ENCODE measurements around the gene NBAS. TPM values are rescaled to one million over a fixed set of nuclear protein-coding genes. Genes with fewer than 3 reads are reported as not detected.

The NBAS gene
- total RNA-seq, 1 experiment from 2014 or later, result 36.3 TPM

DNA sequence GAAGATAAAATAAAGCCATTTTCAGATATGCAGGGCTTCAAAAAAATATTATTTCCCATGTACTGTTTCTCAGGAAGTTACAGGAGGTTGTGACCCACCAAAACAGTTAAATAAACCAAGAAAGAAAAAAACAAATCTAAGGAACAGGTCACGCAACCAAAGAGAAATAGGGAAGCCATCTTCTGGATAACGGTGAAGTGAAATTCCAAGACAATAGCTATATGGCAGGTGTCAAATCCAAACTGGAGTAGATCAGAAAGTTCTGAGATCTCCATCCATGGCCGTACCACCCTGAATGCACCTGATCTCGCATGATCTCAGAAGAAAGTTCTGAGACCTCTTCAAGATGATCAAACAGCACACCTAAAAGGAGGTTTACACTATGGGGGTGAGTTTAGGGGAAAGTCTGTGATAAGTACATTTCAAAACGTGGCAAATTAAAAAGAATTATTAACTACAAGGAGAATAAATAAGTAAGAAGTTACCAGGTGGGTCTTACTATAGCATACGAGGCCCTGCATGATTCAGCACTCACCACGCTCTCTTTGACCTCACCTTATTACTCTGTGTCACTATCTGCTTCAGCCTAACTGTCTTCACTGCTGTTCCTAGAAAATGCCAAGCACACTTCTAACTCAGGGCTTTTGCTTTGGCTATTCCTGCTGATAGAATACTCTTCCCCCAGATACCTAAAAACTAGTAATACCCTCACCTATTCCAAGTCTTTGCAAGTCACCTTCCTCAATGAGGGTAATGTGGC lies 29.9 kb downstream of the NBAS start:
- TSS peak; percentile 16 for BruUV-seq (replicated peaks)
- TF ChIP-seq, protein P1, sequence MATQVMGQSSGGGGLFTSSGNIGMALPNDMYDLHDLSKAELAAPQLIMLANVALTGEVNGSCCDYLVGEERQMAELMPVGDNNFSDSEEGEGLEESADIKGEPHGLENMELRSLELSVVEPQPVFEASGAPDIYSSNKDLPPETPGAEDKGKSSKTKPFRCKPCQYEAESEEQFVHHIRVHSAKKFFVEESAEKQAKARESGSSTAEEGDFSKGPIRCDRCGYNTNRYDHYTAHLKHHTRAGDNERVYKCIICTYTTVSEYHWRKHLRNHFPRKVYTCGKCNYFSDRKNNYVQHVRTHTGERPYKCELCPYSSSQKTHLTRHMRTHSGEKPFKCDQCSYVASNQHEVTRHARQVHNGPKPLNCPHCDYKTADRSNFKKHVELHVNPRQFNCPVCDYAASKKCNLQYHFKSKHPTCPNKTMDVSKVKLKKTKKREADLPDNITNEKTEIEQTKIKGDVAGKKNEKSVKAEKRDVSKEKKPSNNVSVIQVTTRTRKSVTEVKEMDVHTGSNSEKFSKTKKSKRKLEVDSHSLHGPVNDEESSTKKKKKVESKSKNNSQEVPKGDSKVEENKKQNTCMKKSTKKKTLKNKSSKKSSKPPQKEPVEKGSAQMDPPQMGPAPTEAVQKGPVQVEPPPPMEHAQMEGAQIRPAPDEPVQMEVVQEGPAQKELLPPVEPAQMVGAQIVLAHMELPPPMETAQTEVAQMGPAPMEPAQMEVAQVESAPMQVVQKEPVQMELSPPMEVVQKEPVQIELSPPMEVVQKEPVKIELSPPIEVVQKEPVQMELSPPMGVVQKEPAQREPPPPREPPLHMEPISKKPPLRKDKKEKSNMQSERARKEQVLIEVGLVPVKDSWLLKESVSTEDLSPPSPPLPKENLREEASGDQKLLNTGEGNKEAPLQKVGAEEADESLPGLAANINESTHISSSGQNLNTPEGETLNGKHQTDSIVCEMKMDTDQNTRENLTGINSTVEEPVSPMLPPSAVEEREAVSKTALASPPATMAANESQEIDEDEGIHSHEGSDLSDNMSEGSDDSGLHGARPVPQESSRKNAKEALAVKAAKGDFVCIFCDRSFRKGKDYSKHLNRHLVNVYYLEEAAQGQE (IDR thresholded peaks at IDR 0.05; ENCODE audit: insufficient read depth in 1 of 2, low read depth in 2 of 2, low read length in 1 of 2), result no peak
- TF ChIP-seq, protein P2, sequence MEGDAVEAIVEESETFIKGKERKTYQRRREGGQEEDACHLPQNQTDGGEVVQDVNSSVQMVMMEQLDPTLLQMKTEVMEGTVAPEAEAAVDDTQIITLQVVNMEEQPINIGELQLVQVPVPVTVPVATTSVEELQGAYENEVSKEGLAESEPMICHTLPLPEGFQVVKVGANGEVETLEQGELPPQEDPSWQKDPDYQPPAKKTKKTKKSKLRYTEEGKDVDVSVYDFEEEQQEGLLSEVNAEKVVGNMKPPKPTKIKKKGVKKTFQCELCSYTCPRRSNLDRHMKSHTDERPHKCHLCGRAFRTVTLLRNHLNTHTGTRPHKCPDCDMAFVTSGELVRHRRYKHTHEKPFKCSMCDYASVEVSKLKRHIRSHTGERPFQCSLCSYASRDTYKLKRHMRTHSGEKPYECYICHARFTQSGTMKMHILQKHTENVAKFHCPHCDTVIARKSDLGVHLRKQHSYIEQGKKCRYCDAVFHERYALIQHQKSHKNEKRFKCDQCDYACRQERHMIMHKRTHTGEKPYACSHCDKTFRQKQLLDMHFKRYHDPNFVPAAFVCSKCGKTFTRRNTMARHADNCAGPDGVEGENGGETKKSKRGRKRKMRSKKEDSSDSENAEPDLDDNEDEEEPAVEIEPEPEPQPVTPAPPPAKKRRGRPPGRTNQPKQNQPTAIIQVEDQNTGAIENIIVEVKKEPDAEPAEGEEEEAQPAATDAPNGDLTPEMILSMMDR (IDR thresholded peaks at IDR 0.05), result no peak
- TF ChIP-seq TCF7L2 (IDR thresholded peaks at IDR 0.05; ENCODE audit: low read depth, low read length) (no peak), SIN3A (IDR thresholded peaks at IDR 0.05; ENCODE audit: borderline replicate concordance, insufficient read depth, low read depth, low read length) (no peak), POLR2AphosphoS5 (IDR thresholded peaks at IDR 0.05; ENCODE audit: low read depth, low read length) (no peak)
- CTCF ChIA-PET, result no interaction called here

DNA sequence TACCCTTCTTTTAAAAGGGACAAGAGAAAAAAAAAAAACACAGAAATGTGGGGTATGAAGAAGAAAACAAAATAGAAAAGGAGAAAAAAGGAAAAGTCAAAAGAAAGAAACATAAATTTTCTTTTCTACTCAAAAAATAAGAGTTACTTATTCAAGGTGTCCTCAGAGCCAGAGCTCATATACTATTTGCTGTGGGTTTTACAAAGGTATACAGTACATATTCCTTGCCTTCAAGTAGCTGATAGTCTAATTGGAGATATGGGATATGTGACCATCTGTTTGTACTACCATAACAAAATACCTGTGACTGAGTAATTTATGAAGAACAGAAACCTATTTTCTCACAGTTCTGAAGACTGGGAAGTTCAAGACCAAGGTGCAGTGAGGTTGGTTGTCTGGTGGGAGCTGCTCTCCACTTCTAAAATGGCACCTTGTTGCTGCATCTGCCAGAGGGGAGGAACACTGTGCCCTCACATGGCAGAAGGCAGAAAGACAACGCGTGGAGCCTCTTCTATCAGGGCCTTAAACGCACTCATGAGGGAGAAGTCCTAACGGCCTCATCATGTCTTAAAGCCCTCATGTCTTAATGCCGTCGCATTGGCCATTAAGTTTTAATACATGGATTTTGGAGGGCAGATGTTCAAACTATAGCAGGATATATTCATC lies 33.9 kb downstream of the NBAS start:
- in situ Hi-C loops (cut with HindIII; ENCODE audit: low pct_unique_long_range_greater_than_20kb, low sequenced_read_pairs), result no loop called here
- BruUV-seq (replicated peaks), result no TSS peak

More for the DNA sequence above, 29.9 kb downstream of the NBAS start:
- Histone ChIP-seq H3K4me3 (ENCODE audit: low read depth in 2 of 2, low read length in 2 of 2) (no peak overlapping the region), H3K36me3 (ENCODE audit: control insufficient read depth, insufficient read depth, low read length) (peaks cover 5% of the 10 kb centered on the region), H3K27me3 (ENCODE audit: control insufficient read depth, insufficient read depth, low read length) (no peaks in the 10 kb centered on the region), H3K4me1 (ENCODE audit: control insufficient read depth, insufficient read depth, low read length) (no peaks in the 10 kb centered on the region), H3K27ac (ENCODE audit: low read length) (no peak overlapping the region), H3K9me3 (ENCODE audit: control insufficient read depth, insufficient read depth, low read depth, low read length) (no peaks in the 10 kb centered on the region)
- ATAC-seq (no peak), DNase-seq (ENCODE audit: low read depth, low spot score) (no peak)
- POLR2A ChIA-PET, result no interaction called here
- intact Hi-C loops (cut with micrococcal nuclease; ENCODE audit: unreplicated experiment), result no loop called here
- in situ Hi-C loops (cut with HindIII; ENCODE audit: low pct_unique_long_range_greater_than_20kb, low sequenced_read_pairs), result no loop called here

More for the DNA sequence above, 33.9 kb downstream of the NBAS start:
- TF ChIP-seq, protein P2 (IDR thresholded peaks at IDR 0.05), result no peak; the same call in 1 of the 2 replicates
- 0 out of 2 replicates have a peak, but pooled peaks have one; percentile 51 for ATAC-seq
- Histone ChIP-seq H3K9me3 (ENCODE audit: control insufficient read depth, insufficient read depth, low read depth, low read length) (no peaks in the 10 kb centered on the region), H3K36me3 (ENCODE audit: control insufficient read depth, insufficient read depth, low read length) (no peaks in the 10 kb centered on the region), H3K27me3 (ENCODE audit: control insufficient read depth, insufficient read depth, low read length) (no peaks in the 10 kb centered on the region), H3K4me1 (ENCODE audit: control insufficient read depth, insufficient read depth, low read length) (no peaks in the 10 kb centered on the region), H3K27ac (ENCODE audit: low read length) (no peak overlapping the region), H3K4me3 (ENCODE audit: low read depth in 2 of 2, low read length in 2 of 2) (no peak overlapping the region)
- ChIA-PET POLR2A (no interaction called here), CTCF (no interaction called here)
- DNase-seq (ENCODE audit: low read depth, low spot score), result no peak
- intact Hi-C loops (cut with micrococcal nuclease; ENCODE audit: unreplicated experiment), result no loop called here

Measured in Panc1 (cell line).